Measurements from ENCODE around the gene C1QTNF7. TPM values are rescaled to one million over a fixed set of nuclear protein-coding genes. Genes with fewer than 3 reads are reported as not detected.
A peak's percentile ranks its signal among the peaks of the same experiment; 100 is the strongest.

C1QTNF7 gene, protein sequence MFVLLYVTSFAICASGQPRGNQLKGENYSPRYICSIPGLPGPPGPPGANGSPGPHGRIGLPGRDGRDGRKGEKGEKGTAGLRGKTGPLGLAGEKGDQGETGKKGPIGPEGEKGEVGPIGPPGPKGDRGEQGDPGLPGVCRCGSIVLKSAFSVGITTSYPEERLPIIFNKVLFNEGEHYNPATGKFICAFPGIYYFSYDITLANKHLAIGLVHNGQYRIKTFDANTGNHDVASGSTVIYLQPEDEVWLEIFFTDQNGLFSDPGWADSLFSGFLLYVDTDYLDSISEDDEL
- not detected in 2 replicates for total RNA-seq

DNA sequence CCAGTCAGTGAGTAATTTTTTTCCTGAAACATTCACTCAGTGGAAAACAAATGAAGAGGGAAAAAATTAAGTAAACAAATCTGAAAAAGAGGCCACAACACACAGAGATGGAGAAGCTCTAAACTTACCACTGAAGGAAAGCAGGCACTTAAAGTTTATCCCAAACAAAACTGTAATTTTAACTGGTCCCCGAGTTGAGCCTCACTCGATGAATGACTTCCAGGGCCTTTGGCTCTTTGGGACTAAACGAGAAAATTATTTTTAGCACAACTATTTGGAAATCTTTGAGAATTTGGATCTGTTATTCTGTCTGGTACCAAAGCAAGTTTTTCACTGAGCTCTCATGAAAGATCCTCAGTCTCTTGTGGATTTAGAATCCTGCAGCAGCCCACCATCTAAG lies at the start of gene C1QTNF7:
C1QTNF7 (plus strand) TSS at position 333 of the 400 bp plus-strand sequence. CDS start 7,711 bp downstream, outside the sequence.
- DNase-seq (ENCODE audit: low read depth), result no peak

DNA sequence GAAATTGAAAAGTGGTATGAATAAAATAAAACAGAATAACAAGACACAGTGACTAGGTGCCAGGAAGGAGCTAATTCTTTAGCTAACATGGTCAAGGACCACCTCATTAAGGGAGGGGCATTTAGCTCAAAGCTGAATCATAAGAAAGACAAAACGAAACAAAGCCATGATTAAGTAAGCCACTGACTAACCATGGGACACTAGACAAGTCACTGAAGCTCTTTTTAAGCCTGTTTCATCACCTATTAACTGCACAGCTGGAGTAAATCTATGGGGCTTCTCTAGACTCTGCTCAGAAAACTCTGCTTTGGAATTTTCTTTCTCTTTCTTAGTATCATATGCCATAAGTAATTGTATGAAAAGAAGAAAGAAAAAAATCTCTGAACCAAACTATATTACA lies 49.8 kb upstream of the C1QTNF7 start:
- peak; percentile 77 for DNase-seq (ENCODE audit: low read depth)

DNA sequence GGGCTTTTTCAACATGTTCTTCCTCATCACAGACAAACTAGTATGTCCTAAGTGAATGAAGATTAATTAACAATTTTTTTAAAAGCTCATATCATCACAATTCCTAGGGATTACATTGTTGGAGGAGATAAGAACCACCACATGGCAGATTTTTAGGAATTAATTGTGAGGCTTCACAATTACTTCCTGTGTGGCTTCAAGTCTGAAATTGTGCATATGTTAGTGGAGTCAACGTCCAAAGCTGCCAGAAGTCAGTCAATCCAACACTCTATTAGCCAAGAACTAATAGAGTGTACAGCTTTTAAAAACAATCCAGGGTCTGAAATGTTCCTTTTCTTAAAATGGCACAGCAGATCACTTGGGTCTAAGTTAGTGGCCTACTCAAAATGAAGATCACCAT lies 49.3 kb upstream of the C1QTNF7 start:
- no peak for DNase-seq (ENCODE audit: low read depth)

DNA sequence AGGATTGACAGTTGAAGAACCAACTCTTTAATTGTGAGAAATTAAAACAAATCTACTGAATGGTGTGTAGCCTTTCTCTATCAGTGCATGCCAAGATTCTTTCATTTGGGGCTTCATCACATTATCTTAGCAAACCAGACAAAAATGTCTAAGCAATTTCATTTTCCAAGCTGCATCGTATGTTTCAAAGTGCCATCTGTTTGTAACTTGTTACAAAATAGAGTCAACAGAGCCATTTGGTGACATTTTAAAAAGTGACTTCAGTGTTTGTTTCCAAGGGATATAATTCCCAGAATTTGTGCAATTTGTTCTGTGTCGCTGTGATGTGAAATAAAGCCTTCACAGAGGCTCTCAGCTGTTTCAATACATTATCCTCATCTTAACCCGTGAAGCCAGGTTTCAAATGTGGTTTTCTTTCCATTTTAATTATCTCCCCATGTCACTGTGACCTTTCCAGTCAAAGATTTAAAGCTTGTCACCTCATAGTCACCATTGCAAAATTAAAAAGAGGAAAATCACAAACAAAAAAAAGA lies 46.0 kb upstream of the C1QTNF7 start:
- no peak for DNase-seq (ENCODE audit: low read depth)

DNA sequence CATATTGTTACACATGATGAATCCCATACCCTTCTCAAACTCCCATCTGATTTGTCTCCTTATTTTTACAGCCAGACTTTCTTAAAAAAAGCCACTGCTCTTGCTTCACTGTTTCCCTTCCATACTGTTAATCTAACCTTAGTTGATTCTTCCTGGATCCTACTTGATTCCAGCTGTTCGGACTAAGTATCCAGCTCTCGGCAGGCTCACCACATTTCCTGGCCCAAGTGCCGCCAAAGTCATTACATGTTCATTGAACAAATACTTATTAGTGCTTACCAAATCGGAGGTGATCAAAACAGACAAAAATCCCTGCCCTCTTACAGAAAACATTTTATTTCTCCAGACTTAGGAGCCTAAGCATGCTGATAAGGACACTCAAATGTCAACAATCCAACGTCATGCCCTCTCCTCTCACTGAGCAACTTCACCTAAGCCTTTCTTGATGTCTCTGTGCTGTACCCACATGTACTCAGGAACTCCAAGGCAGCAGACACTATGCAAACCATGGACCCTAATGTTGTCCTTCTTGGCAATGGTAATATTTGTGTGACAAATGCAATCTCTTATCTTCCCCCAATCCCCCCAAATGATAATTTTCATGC lies 45.1 kb upstream of the C1QTNF7 start:
- DNase-seq (ENCODE audit: low read depth), result no peak

DNA sequence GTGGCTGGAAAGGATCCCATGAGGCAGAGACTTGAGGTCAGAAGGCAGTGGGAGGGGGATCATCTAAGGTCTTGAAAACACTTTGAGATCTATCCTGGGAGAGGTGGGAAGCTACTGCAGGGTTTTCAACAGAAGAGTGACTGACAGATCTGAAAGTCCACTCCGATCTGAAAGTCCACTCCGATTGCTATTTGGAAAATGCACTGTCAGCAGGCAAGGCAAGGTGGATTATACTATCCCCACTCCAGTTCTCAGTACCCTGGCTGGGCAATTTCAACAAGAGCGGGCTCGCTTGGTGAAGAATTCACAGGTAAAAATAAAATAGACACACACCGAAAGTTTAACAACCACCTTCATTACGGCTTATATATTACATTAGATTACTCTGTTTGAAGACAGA lies 42.3 kb upstream of the C1QTNF7 start:
- DNase-seq (ENCODE audit: low read depth), result no peak

DNA sequence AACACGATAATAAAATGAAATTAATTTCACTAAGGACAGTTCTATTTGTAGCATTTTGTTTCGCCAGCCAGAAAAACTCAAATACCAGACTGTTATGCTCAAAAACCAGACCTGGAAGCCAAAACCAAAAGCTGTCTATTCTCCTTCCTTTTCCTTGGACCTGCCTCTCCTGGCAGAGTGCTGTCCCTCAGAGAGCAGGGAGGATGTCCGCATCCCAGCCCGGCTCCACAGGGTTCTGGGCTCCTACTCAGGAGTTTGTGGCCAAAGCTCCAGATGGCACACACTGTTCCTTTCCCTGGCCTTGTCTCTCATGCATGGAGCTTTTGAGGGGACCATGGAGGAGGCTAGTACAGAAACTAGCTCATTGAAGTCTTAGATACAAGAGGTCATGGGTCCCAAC lies 41.9 kb upstream of the C1QTNF7 start:
- no peak for DNase-seq (ENCODE audit: low read depth)

DNA sequence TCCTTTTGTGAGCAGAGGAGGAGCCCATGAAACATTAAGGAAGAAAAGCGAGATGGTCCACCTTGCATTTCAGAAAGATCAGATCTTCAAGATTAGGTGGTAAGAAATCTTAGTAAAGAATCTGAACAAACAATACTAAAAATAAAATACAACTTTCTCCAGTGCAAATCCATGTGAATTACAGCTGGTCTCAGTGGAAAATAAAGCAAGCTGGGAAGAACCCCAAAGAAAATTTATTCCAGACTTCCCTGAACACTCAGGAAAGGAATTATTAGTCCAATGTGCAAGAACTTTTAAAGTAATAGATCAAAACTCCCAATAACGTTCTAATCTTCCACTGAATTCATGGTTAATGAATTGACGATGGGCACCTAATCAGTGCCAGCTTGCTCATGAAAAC lies 37.3 kb upstream of the C1QTNF7 start:
- DNase-seq (ENCODE audit: low read depth), result no peak

DNA sequence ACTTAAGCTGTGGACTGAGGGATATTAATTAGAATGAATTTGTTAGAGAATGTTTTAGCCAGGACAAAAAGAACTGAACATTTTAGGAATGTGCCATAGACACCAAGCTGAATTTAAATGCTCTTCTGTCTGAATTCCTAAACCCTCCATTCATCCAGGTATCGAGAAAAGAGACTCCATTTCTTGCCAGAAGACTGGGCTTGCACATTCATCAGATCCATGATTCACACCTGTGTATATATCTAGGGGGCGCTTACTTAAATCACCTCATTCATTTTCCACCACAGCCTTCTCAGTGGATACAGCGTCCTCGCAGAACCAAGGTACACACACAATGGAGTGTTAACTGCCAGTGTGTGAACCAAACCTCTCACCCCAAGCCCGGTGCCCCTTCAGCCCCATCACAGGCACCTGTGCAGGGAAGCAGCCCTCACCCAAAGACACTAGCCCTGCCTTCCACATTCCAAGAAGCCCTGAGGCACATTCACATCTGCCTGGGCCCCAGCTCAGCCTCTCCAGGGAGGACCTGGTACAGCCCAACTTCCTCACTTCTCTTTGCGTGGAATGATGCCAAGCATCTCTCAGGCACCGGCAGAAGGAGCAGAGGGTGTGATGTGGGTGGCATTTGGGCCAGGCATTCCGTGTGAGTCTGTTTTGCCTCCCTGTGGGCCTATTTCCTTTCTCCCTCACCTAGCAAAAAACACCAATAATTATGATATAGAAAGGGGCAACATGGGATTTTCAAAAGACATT lies 35.6 kb upstream of the C1QTNF7 start:
- no peak for DNase-seq (ENCODE audit: low read depth)

DNA sequence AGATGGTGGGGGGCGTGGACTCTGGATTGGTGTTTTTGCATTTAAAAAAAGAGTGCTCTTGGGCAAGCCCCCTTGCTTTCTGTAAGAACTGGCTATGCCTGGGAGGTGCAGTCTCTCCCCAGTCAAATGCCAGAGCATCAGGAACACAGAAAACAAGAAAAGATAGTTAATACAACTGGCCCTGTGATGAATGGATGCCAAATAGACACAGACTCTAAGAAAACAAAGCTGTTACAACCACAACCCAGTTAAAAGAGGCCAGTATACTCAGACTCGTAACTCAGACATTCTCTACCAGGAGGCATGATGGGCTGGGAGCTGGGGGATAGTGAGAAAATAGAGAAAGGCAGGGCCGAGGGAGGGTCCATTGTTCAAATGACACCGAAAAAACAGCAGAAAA lies 32.5 kb upstream of the C1QTNF7 start:
- no peak for DNase-seq (ENCODE audit: low read depth)

DNA sequence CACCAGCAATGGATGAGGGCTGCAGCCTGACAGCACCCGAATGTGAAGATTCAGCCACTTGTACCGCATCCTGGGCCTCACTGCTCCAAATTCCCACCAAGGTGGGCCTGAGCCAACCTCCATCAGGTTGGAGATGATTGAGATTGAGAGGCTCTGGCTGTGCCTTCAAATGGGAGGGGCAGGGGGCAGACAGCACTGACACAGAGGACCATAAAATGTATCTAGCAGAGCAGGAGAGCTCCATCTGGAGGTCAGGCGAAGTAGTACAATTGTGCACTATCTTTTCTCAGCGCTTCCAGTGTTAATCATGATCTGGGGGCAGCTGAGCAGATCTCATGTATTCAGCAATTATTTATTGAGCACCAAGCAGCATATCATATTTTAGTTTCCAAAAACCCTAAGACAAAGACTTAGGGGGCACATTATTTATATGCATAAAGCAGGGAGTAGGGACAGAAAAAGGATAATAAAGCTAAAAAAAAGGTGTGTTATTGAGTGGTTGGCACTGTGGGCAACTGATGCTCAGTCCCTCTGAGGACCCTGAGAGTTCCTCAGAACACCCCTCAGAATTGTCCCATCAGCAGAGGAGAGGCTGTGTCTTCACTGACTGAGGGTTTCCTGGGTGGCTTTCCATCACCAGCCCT lies 31.6 kb upstream of the C1QTNF7 start:
- peak; percentile 51 for DNase-seq (ENCODE audit: low read depth)

DNA sequence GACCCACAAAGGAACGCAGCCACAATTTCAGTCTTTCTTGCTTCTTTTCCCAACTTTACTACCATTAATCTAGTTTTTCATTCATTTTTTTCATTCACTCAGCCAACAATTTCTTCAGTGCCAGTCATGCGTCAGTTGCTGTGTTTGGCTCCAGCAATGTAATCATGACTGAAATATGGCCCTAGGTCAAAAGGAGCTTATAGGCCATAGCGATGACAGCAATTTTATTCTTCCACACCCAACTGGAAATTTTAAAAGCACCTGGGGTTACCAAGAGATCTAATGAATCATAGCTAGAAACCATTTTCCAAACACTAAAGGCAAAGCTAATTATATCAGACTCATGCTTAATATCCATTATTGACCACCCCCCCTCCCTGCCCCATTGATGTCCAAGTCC lies 29.8 kb upstream of the C1QTNF7 start:
- DNase-seq (ENCODE audit: low read depth), result no peak

DNA sequence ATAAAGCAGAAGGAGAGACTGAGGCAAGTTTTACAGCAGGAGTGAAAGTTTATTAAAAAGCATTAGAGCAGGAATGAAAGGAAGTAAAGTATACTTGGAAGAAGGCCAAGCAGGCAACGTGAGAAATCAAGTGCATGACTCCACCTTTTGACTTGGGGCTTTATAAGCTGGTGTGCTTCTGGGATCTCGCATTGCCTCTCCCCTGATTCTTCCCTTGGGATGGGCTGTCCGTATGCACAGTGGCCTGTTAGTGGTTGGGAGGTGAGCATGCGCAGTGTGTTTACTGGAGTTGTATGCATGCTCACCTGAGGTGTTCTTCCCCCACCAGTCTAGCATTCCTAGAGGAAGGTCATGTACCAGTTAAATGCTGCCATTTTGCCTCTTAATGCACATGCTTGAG lies 29.1 kb upstream of the C1QTNF7 start:
- peak; percentile 41 for DNase-seq (ENCODE audit: low read depth)

DNA sequence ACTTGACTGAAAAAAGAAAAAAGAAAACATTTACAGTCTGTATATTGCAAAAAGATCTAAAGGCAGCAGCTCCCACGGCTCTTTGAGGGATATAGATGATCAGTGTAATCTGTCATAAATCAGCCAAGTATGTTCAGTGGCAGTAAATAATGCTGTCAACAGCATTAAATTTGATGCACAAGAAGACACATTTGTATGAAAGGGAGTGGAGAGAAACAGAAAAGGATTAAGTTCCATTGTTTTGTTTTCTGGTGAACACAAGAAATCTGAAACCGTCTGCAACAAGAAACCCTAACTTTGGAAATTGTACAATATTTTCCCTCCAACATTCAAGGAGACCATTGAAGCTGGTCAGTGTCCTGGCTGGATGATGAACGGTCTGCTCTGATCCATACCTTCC lies 27.6 kb upstream of the C1QTNF7 start:
- DNase-seq (ENCODE audit: low read depth), result no peak

DNA sequence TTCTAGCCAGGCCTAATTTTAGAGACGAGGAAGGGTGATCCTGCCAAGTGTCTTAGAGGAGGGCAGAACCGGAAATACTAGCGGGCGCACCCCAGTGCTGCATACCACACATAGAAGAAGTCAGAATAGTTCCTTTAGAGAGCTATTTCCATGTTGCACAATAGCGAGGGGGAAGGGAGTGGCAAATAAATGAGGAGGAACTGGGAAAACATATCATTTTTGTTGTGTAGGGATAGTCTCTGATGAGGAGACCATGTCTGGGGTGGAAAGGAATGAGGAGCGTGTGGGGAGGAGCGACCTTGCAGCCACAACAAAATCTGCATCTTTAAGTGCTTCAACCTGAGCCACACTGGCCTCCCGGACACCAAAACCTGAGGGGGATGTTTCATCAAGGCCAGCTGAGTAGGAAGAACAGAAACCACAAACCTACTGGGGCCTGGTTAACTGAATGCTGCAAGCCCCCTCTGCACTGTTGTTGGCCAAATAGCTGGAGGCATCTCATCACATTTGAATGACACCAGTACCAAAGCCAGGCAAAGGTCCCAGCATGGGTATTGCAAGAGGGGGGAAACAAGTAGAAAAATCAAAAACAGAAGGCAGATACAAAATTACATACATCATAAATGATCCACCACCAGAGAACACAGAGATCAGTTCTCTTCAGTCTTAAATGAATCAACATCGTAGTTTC lies 26.7 kb upstream of the C1QTNF7 start:
- peak; percentile 76 for DNase-seq (ENCODE audit: low read depth)

DNA sequence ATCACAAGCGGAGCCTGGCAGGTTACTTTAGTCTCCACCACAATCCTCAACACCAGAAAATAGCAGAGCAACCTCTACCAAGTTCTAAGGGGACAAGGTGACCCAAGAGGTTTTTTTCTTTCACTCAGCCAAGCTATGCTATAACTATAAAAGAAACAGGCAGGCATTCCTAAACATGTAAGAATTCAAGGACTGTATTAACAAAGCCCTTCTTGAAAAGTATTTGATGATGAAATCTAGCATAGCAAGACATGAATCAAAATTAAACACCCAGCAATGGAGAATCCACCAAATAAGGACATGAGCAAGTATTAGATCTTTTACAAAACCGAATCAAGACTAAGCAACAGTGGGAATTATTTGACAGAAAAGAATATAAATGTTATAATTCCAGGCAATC lies 25.7 kb upstream of the C1QTNF7 start:
- DNase-seq (ENCODE audit: low read depth), result peak; percentile 58

DNA sequence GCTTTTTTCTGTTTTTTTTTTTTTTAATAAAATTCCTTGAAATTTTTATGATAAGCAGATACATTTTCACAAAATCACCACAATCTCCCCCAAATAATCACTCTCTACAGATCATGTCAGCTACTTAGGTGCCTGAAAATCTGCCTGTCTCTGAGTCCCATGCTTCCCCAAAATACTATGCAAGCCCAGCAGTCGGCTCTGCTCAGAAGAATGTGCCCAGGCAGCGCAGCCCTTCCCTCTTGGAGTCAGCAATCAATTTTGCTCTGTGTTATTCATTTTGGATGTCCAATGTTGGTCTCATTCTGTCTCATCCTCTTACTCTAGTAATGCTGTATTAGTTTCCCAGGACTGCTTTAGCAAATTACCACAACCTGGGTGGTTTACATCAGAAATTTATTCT lies 24.9 kb upstream of the C1QTNF7 start:
- DNase-seq (ENCODE audit: low read depth), result no peak

DNA sequence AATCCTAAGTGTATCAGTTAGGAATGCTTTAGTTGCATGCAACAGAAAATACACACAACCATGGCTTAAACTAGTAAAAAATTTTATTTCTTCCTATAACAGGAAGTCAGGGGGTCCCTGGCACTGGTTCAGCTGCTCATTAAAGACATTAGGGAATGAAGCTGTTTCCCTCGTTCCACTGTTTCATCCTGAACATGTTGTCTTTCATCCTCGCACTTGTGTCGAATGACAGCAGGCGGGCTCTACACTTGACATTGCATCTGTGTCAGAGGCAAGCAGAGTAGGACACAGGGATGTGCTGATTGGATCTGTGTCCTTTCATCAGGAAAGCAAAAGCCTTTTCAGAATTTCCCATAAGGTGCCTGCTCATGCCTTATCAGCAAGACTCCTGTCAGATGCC lies 22.8 kb upstream of the C1QTNF7 start:
- DNase-seq (ENCODE audit: low read depth), result no peak

DNA sequence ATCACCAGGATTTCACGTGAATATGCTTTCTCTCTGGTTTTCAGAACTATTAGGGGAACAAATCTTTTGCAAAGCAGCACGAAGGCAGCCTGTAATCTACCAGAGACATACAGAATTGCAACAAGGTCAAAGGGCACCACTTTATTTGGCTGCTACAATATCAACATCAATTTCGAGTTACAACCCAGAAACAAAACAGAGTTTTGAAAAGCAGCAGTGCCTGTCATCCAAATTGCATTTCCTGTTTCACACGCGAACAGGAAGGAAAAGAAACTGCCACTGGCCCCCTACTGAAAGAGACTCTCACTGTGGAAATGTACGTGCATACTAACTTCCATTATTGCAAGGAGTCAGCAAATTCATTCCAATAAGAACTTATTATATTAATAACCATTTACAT lies 17.1 kb upstream of the C1QTNF7 start:
- DNase-seq (ENCODE audit: low read depth), result no peak

DNA sequence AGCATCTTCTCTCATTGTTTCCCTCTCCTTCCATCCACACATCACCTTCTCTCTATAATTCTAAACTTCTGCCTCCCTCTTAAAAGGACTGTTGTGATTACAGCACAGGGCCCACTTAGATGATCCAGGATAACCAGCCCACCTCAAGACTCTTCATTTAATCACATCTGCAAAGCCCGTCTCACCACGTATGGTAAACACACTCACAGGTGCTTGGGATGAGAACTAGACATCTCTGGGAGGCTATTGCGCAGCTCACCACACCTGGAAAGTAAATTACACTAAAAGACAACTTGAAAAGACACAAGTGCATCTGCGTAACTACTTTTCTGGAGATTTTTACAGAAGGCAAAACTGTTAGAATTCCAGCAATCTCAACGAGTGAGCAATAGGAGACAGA lies 15.4 kb upstream of the C1QTNF7 start:
- DNase-seq (ENCODE audit: low read depth), result no peak

DNA sequence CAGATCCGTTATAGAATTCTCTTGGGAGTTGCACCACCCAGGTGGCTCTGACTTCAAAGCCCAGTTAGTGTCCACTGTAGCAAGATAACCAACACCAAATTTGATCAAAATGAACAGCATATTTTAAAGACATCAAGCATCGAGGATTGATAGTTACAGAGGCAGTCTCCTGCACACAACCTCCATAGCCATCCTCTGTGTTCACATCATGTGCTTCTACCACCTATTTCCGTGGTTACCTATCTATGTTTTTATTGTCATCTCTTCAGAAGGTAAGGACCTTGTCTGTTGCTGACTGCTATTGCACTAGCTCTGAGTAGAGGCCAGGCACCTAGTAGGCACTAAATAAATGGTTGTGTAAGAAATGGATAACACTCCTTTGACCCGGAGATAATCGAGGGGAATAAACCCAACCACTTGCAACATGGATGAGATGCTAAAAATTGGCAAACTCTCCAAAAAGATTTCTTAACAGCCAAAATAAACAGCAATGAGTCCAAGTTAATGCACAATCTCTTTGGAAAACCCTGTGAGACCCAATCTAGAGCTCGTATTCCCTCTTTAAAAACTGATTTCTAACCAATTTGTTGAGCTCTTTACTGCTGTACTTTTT lies 14.7 kb upstream of the C1QTNF7 start:
- DNase-seq (ENCODE audit: low read depth), result no peak

All from renal cortical epithelial cell (primary cell).